SK-N-SH (cell line): ENCODE measurements around the gene RAI1. TPM values are rescaled to one million over a fixed set of nuclear protein-coding genes. Genes with fewer than 3 reads are reported as not detected.

Experiments
- CTCF ChIA-PET: fragments of 300-600, 350-600 bp; formaldehyde crosslinking; extraction: SDS; loops from one replicate; lab custom pipeline; 2021; lab: Yijun Ruan, JAX
- POLR2A ChIA-PET: fragments of 350-600 bp; sonication (Branson Sonifier 250); formaldehyde crosslinking; extraction: SDS; loops from one replicate; lab custom pipeline; 2020; ENCODE audit warnings: antibody characterized with exemption, inconsistent platforms; lab: Yijun Ruan, JAX
- DNase-seq: peaks from one replicate; pipeline ENCODE4 v3.0.0; 2012
- H2AFZ ChIP-seq: fragments of 200-600 bp; sonication (generic); 2 replicates; pipeline ENCODE4 v1.8.1; 2016; ENCODE audit warnings: antibody characterized with exemption, mild to moderate bottlenecking, low read depth
- H3F3A ChIP-seq: fragments of 200-600 bp; sonication (generic); replicated peaks from 2 replicates; pipeline ENCODE3; 2016; ENCODE audit warnings: antibody characterized with exemption, mild to moderate bottlenecking; ENCODE audit not compliant: insufficient read depth
- H3K27ac ChIP-seq, 2 experiments: fragments of 200-500 bp in 1 of 2; fragments of 200-600 bp in 1 of 2; sonication (Bioruptor generic) in 1 of 2; sonication (generic), shearing (Covaris generic) in 1 of 2; 2 replicates each; pipeline versions ENCODE4 v1.5.1 to v1.6.1; 2014 to 2016; ENCODE audit warnings: low read depth in 2 of 2, inconsistent platforms in 1 of 2, low read length in 1 of 2, mild to moderate bottlenecking in 1 of 2, mixed read lengths in 1 of 2
- H3K27me3 ChIP-seq: fragments of 200-600 bp; sonication (generic), shearing (Covaris generic); 2 replicates; pipeline ENCODE4 v1.6.1; 2016; ENCODE audit warnings: mixed run types; ENCODE audit not compliant: insufficient read depth
- H3K36me3 ChIP-seq, 2 experiments: fragments of 200-500 bp in 1 of 2; fragments of 200-600 bp in 1 of 2; sonication (Bioruptor generic) in 1 of 2; sonication (generic) in 1 of 2; replicated peaks in 1 of 2; 2 replicates each; pipeline versions ENCODE3 to v1.5.1; 2014 to 2016; ENCODE audit warnings: low read length in 1 of 2, mild to moderate bottlenecking in 1 of 2; ENCODE audit not compliant: insufficient read depth in 2 of 2, control insufficient read depth in 1 of 2
- H3K4me1 ChIP-seq, 2 experiments: fragments of 200-500 bp in 1 of 2; fragments of 200-600 bp in 1 of 2; sonication (Bioruptor generic) in 1 of 2; sonication (generic), shearing (Covaris generic) in 1 of 2; 2 replicates each; pipeline versions ENCODE4 v1.5.1 to v1.6.1; 2014 to 2016; ENCODE audit warnings: low read depth in 1 of 2, low read length in 1 of 2, mixed run types in 1 of 2; ENCODE audit not compliant: insufficient read depth in 2 of 2, control insufficient read depth in 1 of 2
- H3K4me2 ChIP-seq: fragments of 200-600 bp; sonication (generic), shearing (Covaris generic); 2 replicates; pipeline ENCODE4 v1.6.1; 2017; ENCODE audit warnings: mixed run types
- H3K4me3 ChIP-seq, 2 experiments: fragments of 200-500 bp in 1 of 2; fragments of 200-600 bp in 1 of 2; sonication (Bioruptor generic) in 1 of 2; sonication (generic), shearing (Covaris generic) in 1 of 2; 2 replicates each; pipeline versions ENCODE4 v1.5.1 to v1.8.1; 2014 to 2016; ENCODE audit warnings: low read depth in 2 of 2, inconsistent platforms in 1 of 2, low read length in 1 of 2, mild to moderate bottlenecking in 1 of 2, mixed read lengths in 1 of 2, moderate library complexity in 1 of 2
- H3K79me2 ChIP-seq: fragments of 200-600 bp; sonication (generic); 2 replicates; pipeline ENCODE4 v1.8.1; 2017; ENCODE audit warnings: mild to moderate bottlenecking; ENCODE audit not compliant: insufficient read depth
- H3K9ac ChIP-seq: fragments of 200-600 bp; sonication (generic); 2 replicates; pipeline ENCODE4 v1.6.1; 2017; ENCODE audit warnings: mixed run types
- H3K9me2 ChIP-seq: fragments of 200-600 bp; sonication (generic); 2 replicates; pipeline ENCODE4 v1.6.1; 2017; ENCODE audit warnings: mixed run types
- H3K9me3 ChIP-seq: fragments of 200-600 bp; sonication (generic); 2 replicates; pipeline ENCODE4 v1.6.1; 2017; ENCODE audit warnings: mixed run types, mild to moderate bottlenecking, moderate library complexity
- H4K20me1 ChIP-seq: fragments of 200-600 bp; sonication (generic); 2 replicates; pipeline ENCODE4 v1.6.1; 2017; ENCODE audit warnings: mild to moderate bottlenecking, mixed run types; ENCODE audit not compliant: insufficient read depth
- CTCF ChIP-seq: fragments of 200-600 bp; sonication (generic); IDR thresholded peaks from 2 replicates; pipeline ENCODE4 v1.6.1; 2017; ENCODE audit warnings: antibody characterized with exemption, mild to moderate bottlenecking, moderate library complexity
- ELF1 ChIP-seq: IDR thresholded peaks from 2 replicates; pipeline ENCODE4 v1.4.0; 2012
- EP300 ChIP-seq, 2 experiments: IDR thresholded peaks; 2 replicates each; pipeline versions ENCODE4 v1.4.0 to v1.6.1; 2012; ENCODE audit warnings: borderline replicate concordance in 1 of 2, low read depth in 1 of 2, low read length in 1 of 2
- FOXJ3 ChIP-seq: sonication (generic); formaldehyde crosslinking; IDR thresholded peaks from 2 replicates; pipeline ENCODE4 v1.5.1; 2020; ENCODE audit warnings: mild to moderate bottlenecking, missing genetic modification reagents
- MAX ChIP-seq: IDR thresholded peaks from 2 replicates; pipeline ENCODE4 v1.4.0; 2012; ENCODE audit warnings: low read depth
- NFIC ChIP-seq: IDR thresholded peaks from 2 replicates; pipeline ENCODE4 v1.4.0; 2012; ENCODE audit warnings: borderline replicate concordance
- PBX3 ChIP-seq: IDR thresholded peaks from 2 replicates; pipeline ENCODE4; 2012
- POLR2AphosphoS5 ChIP-seq: IDR thresholded peaks from 2 replicates; pipeline ENCODE4 v1.6.1; 2012; ENCODE audit warnings: low read depth, low read length
- RCOR1 ChIP-seq: fragments of 150-350 bp; IDR thresholded peaks from 2 replicates; pipeline ENCODE4 v1.6.1; 2017; ENCODE audit warnings: antibody characterized with exemption, low read length
- RFX5 ChIP-seq: IDR thresholded peaks from 2 replicates; pipeline ENCODE4 v1.6.1; 2012; ENCODE audit warnings: mild to moderate bottlenecking, improper control_type of control experiment, low read length
- SIN3A ChIP-seq: IDR thresholded peaks from 2 replicates; pipeline ENCODE4 v1.6.1; 2012; ENCODE audit warnings: low read depth, mild to moderate bottlenecking, low read length, moderate library complexity, borderline replicate concordance
- TCF12 ChIP-seq: IDR thresholded peaks from 2 replicates; pipeline ENCODE4 v1.4.0; 2012
- USF1 ChIP-seq: IDR thresholded peaks from 2 replicates; pipeline ENCODE4 v1.4.0; 2012; ENCODE audit warnings: low read depth, borderline replicate concordance
- ZBTB33 ChIP-seq: IDR thresholded peaks from 2 replicates; pipeline ENCODE4 v1.4.0; 2012; ENCODE audit warnings: low read depth, borderline replicate concordance
- WGBS: methylation state at CpG from one replicate; pipeline ENCODE4 v1.1.6; 2017; ENCODE audit warnings: low lambda C conversion rate; 5-methylcytosine and 5-hydroxymethylcytosine counted together
- polyA plus RNA-seq, 3 experiments: library from polyadenylated mRNA; depleted of rRNA; stranded (reverse); fragments of >200 nt; gene quantifications; 2 replicates each; pipeline ENCODE4 v1.2.3, GENCODE V29; 2012

RAI1 gene
- polyA plus RNA-seq, 1 of the 3 experiments (the other 2 are of a cell fraction), result 4.7 TPM

- POLR2A ChIA-PET, result interaction anchor here (1.2 to 1.4 kb wide), 2 partner anchors 8 to 14 kb away, joined by 5 to 8 read pairs; partner anchors contain the start of gene SREBF1
- no peaks in the 10 kb centered on the region for H3K27me3 ChIP-seq
- peaks cover 0 to 21% of the 10 kb centered on the region in 2 experiments for H3K36me3 ChIP-seq
- H3K4me2 ChIP-seq, result peak overlapping the region; percentile 69; the same call in 1 of the 2 replicates
- H3K79me2 ChIP-seq, result no peaks in the 10 kb centered on the region
- H3K9me3 ChIP-seq, result no peaks in the 10 kb centered on the region
- 60% methylated on average over 1 of the region's 1 CpG for WGBS
- H3K27ac ChIP-seq, result peak overlapping the region in 1 of 2 experiments; percentile 86; a peak in 2 of 4 replicates
- H3K9me2 ChIP-seq, result no peaks in the 10 kb centered on the region
- H3K4me3 ChIP-seq, result peak overlapping the region in 1 of 2 experiments; percentile 49; a peak in 2 of 4 replicates
- peaks cover 7% of the 10 kb centered on the region; the same call in 1 of the 2 replicates for H4K20me1 ChIP-seq
- H3K9ac ChIP-seq, result no peak overlapping the region
- DNase-seq, result no peak
- peaks cover 40 to 94% of the 10 kb centered on the region in 2 experiments for H3K4me1 ChIP-seq
- CTCF ChIA-PET, result interaction anchor here (1.1 to 5.6 kb wide), 3 partner anchors 10 to 91 kb away, joined by 3 to 32 read pairs (median 32); no protein-coding TSS in a partner anchor
- TF ChIP-seq PBX3, result no peak; the same call in 1 of the 2 replicates
- no peak for TF ChIP-seq RFX5
- peak; percentile 46; the same call in 1 of the 2 replicates for TF ChIP-seq USF1
- no peak for TF ChIP-seq ZBTB33
- 0 out of 2 replicates have a peak, but pooled peaks have one; percentile 54 for TF ChIP-seq SIN3A
- no peak for TF ChIP-seq ELF1
- peak; percentile 81 for TF ChIP-seq NFIC
- TF ChIP-seq RCOR1, result peak; percentile 83
- TF ChIP-seq MAX, result peak; percentile 92
- no peak for TF ChIP-seq FOXJ3
- TF ChIP-seq EP300 (IDR thresholded peaks at IDR 0.05; ENCODE audit: borderline replicate concordance in 1 of 2, low read depth in 1 of 2, low read length in 1 of 2), result peak in 1 of 2 experiments; percentile 26; a peak in 1 of 4 replicates
- no peak for TF ChIP-seq CTCF
- TF ChIP-seq TCF12, result peak; percentile 95
- TF ChIP-seq POLR2AphosphoS5, result peak; percentile 16; the same call in 1 of the 2 replicates
- TF ChIP-seq, all 33 proteins: peak for 8
- Histone ChIP-seq H2AFZ (no peak overlapping the region), H3F3A (peaks cover 13% of the 10 kb centered on the region)
Observed at GRCh38 chr17:17822189-17822588, 140.9 kb downstream of the RAI1 start.
